Thymus (tissue), 11 donors: ENCODE results near the gene CMKLR1. TPM values are rescaled to one million over a fixed set of nuclear protein-coding genes. Genes with fewer than 3 reads are reported as not detected.

Experiments
- DNase-seq, 9 donors: peaks; one replicate each; pipeline ENCODE4 v3.0.0-alpha.2; 2013; ENCODE audit warnings: low spot score in 9 of 9, low read depth in 6 of 9, missing footprints in 1 of 9
- H3K27ac ChIP-seq, 2 donors: one replicate each; pipeline ENCODE4 v1.5.1; 2013; ENCODE audit warnings: control low read depth in 1 of 2, low read depth in 1 of 2, low read length in 1 of 2, mild to moderate bottlenecking in 1 of 2, moderate library complexity in 1 of 2
- H3K27me3 ChIP-seq, 2 donors: one replicate each; pipeline ENCODE4 v1.5.1; 2013; ENCODE audit warnings: low read length in 1 of 2; ENCODE audit not compliant: control insufficient read depth in 2 of 2, insufficient read depth in 1 of 2
- H3K36me3 ChIP-seq, 2 donors: one replicate each; pipeline ENCODE4 v1.5.1; 2013; ENCODE audit warnings: low read length in 1 of 2, mild to moderate bottlenecking in 1 of 2, moderate library complexity in 1 of 2; ENCODE audit not compliant: control insufficient read depth in 2 of 2, insufficient read depth in 2 of 2
- H3K4me1 ChIP-seq, 2 donors: one replicate each; pipeline ENCODE4 v1.5.1; 2013; ENCODE audit warnings: low read length in 2 of 2; ENCODE audit not compliant: control insufficient read depth in 2 of 2, insufficient read depth in 2 of 2
- H3K4me3 ChIP-seq, 2 donors: one replicate each; pipeline ENCODE4 v1.5.1; 2013; ENCODE audit warnings: low read length in 2 of 2, control low read depth in 1 of 2, mild to moderate bottlenecking in 1 of 2
- H3K9me3 ChIP-seq, 2 donors: one replicate each; pipeline ENCODE4 v1.5.1; 2013; ENCODE audit warnings: low read length in 1 of 2, mild to moderate bottlenecking in 1 of 2; ENCODE audit not compliant: control insufficient read depth in 2 of 2, insufficient read depth in 1 of 2
- WGBS: extraction: QIAGEN DNeasy Blood & Tissue Kit; methylation state at CpG from one replicate; pipeline ENCODE4 v1.1.7; 2013; 5-methylcytosine and 5-hydroxymethylcytosine counted together
- polyA plus RNA-seq: library from polyadenylated mRNA; stranded (reverse); fragments of 200-250 nt; gene quantifications from one replicate; pipeline ENCODE4 v1.2.3, GENCODE V29; 2013
- total RNA-seq: library from RNA; stranded (reverse); fragments of 120-200 nt; gene quantifications from one replicate; pipeline ENCODE4 v1.2.4, GENCODE V29; 2013
- donor health status: healthy.

CMKLR1 gene
- total and polyA plus RNA-seq, 2 donors = 4.4 to 4.5 TPM

DNA sequence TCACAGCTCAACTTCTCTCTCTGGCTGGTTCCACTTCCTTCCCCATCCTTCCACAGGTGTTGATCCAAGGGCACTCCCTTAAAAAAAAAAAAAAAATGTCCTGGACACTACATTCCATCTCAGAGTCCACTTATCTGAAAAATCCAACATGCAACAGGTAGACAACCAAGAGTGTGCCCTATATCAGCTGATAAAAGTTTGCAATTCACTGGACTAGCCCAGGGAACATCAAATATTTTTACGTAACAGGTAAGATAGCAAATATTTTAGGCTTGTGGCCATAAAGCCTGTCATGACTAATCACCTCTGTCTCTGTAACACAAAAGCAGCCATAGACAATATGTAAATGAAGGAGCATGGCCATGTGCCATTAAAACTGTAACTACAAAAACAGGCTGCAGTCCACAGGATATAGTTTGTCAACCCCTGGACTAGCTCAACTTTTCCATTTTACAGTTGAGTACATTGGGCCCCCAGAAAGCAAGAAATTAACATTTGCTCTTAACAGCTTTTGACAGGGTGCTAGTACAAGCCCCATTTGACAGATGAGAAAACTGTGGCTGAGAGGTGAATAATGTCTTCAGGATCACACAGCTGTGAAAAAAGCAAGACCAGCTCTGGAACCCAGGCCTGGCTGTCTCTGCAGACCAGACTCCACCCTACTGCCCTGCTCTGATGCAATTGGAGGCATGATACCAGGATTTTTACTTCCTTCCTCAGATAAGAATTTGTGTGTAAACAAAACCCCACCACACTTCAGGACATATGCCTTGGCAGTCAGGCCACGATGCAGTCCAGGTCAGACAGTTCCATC, 68.9 kb downstream of the CMKLR1 start:
- DNase-seq = no peak
- no peaks in the 10 kb centered on the region for H3K4me1 ChIP-seq
- no peaks in the 10 kb centered on the region for H3K9me3 ChIP-seq
- H3K36me3 ChIP-seq = no peaks in the 10 kb centered on the region
- no peak overlapping the region for H3K27ac ChIP-seq
- no peaks in the 10 kb centered on the region for H3K27me3 ChIP-seq
- 70% methylated on average over 2 of the region's 2 CpGs for WGBS
- H3K4me3 ChIP-seq = no peak overlapping the region

DNA sequence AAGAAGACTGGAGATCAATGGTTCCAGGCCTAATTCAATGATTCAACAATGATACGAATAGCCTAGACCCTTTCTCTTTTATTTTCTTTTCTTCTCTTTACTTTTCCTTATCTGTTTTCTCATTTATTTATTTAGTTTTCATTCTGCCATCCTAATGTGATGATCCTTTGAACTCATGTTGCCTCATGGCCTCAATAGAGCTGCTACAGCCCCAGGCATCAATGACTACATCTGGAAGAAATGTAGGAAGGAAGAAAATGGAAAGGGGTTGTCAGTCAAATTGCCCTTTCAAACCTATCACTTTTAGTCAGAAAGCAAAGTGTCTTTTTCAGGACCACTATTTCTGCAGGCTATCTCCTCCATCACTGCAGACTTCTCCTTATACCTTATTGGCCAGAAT, 69.9 kb downstream of the CMKLR1 start:
- Histone ChIP-seq H3K4me1 (no peaks in the 10 kb centered on the region), H3K27me3 (no peaks in the 10 kb centered on the region), H3K4me3 (no peak overlapping the region), H3K36me3 (no peaks in the 10 kb centered on the region), H3K27ac (no peak overlapping the region), H3K9me3 (no peaks in the 10 kb centered on the region)
- DNase-seq = no peak
- WGBS = 91% methylated on average over 1 of the region's 1 CpG

DNA sequence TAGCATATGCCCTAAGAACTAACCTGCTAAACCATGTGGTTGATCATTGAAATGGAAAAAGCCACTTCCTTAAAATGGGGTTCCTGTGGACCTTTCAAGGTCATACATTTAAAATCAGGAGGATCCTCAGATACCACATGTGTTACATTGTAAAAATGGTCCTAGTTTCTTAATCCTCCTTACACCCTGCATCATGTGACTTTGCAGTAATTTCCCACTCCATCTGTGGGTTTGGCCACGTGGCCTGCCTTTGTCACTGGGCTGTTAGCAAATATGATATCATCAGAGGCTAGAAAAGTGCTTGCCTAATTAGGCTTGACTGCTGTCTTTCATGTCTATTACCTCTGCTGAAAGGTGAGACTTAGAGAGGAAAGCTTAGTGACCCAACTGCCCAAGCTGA, 70.7 kb downstream of the CMKLR1 start:
- no peak for DNase-seq
- Histone ChIP-seq H3K4me1 (no peaks in the 10 kb centered on the region), H3K9me3 (no peaks in the 10 kb centered on the region), H3K27ac (no peak overlapping the region), H3K36me3 (no peaks in the 10 kb centered on the region), H3K4me3 (no peak overlapping the region), H3K27me3 (no peaks in the 10 kb centered on the region)
- WGBS = 33% methylated on average over 1 of the region's 1 CpG

DNA sequence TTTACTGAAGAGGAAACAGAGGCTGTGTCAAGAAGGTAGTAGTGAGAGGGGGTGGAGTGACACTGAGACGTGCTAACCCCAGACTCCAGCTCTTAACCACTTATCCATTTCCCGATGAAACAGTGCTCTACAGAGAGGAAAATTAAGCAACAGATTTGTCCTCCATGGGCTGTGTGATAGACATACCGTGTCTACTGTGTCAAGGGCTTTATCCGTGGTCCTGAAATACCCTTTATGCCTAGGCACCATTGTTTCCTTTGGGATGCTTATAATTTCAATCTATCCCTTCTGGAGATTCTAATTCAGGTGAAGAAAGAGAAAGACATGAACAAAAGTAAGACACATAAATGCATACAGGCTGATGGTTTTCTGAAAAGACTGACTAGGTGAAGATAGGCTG, 71.7 kb downstream of the CMKLR1 start:
- WGBS = 80% methylated on average over 4 of the region's 4 CpGs
- Histone ChIP-seq H3K4me3 (no peak overlapping the region), H3K27ac (no peak overlapping the region), H3K36me3 (no peaks in the 10 kb centered on the region), H3K4me1 (no peaks in the 10 kb centered on the region), H3K27me3 (no peaks in the 10 kb centered on the region), H3K9me3 (no peaks in the 10 kb centered on the region)
- no peak for DNase-seq

DNA sequence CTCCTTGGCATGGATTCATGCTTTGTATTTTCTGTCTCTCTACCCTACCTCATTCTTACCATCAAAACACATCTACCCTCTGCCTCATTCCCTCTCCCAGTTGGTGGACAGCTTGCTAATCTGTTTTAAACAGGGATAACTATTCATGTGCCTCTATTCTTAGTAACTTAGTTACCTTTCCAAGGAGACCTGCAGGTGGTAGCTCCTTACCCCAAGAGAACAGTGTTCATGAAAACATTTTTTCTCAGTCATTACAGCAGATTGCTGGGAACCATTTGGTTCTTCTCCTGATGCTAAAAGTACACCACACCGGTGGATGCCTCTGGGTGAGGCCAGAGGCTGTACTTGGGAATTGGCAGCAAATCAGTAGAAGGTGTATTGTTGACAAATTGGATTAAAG, 73.0 kb downstream of the CMKLR1 start:
- Histone ChIP-seq H3K36me3 (no peaks in the 10 kb centered on the region), H3K4me1 (no peaks in the 10 kb centered on the region), H3K9me3 (no peaks in the 10 kb centered on the region), H3K4me3 (no peak overlapping the region), H3K27ac (no peak overlapping the region), H3K27me3 (no peaks in the 10 kb centered on the region)
- 97% methylated on average over 1 of the region's 1 CpG for WGBS
- DNase-seq = no peak

DNA sequence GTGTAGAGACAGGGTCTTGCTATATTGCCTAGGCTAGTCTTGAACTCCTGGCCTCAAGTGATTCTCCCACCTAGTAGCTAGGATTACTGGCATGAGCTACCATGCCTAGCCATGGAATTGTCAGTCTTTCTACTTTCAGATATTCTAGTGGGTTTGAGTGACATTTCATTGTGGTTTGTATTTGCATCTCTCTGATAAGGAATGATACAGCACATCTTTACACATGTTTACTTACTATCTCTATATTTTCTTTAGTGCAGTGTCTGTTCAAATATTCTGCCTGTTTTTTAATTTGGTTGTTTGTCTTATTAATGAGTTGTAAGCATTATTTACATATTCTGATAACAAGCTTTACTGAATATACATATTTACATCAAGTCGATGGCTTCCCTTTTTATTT, 73.6 kb downstream of the CMKLR1 start:
- no peaks in the 10 kb centered on the region for H3K9me3 ChIP-seq
- DNase-seq = no peak
- no peak overlapping the region for H3K4me3 ChIP-seq
- no peak overlapping the region for H3K27ac ChIP-seq
- WGBS = 97% methylated on average over 1 of the region's 1 CpG
- H3K36me3 ChIP-seq = no peaks in the 10 kb centered on the region
- no peaks in the 10 kb centered on the region for H3K4me1 ChIP-seq
- H3K27me3 ChIP-seq = no peaks in the 10 kb centered on the region

DNA sequence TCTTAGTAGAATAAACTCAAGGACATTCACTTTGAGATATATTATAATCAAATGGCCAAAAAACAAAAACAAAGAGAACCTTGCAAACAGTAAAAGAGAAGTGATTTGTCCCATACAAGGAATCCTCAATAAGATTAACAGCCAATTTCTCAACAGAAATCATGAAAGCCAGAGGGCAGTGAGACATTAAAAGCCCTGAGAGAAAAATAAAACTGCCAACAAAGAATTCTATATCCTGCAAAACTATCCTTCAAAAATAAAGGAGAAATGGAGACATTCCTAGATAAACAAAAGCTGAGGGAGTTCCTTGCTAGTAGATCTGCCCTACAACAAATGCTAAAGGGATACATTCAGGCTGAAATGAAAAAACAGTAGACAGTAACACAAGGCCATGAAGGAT, 78.1 kb downstream of the CMKLR1 start:
- Histone ChIP-seq H3K27me3 (no peaks in the 10 kb centered on the region), H3K4me1 (no peaks in the 10 kb centered on the region), H3K4me3 (no peak overlapping the region), H3K9me3 (no peaks in the 10 kb centered on the region), H3K27ac (no peak overlapping the region), H3K36me3 (no peaks in the 10 kb centered on the region)
- DNase-seq = no peak

DNA sequence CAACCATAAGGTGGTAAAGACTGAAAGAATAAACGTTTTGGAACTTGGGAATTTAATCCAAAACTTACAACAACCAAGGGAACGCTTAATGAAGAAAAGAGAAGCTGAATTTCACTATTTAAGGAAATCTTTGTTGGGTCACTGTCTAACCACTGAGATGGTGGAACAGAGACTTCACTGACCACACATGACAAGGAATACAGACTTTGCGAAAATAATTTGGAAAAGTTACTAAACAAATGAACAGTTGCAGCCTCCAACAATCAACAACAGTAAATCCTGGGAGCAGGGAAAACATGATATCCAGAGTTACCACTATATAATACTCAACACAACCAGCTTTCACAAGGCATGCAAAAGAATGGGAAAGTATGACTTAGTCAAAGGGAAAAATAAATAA, 79.1 kb downstream of the CMKLR1 start:
- Histone ChIP-seq H3K27me3 (no peaks in the 10 kb centered on the region), H3K4me1 (no peaks in the 10 kb centered on the region), H3K9me3 (no peaks in the 10 kb centered on the region), H3K4me3 (no peak overlapping the region), H3K27ac (no peak overlapping the region), H3K36me3 (no peaks in the 10 kb centered on the region)
- 53% methylated on average over 3 of the region's 3 CpGs for WGBS
- no peak for DNase-seq

DNA sequence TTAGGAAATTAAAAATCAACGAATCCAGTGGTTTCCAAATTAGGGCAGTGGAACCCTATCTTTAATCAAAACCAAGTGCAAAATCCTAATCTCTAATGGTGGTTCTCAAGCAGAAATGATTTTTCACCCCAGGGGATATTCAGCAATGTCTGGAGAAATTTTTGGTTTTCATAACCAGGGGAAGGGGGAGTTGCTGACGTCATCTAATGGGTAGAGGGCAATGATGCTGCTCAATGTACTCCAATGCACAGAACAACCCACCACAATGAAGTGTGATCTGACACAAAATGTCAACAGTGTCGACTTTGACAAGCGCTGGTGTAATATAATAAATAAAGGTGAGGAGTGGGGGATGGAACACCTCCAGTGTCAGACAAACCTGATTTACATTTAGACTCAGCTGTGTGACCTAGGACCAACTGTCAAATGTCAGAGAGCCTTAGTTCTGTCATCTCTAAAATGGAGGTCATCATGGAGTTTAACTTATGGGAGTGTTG, 81.5 kb downstream of the CMKLR1 start:
- H3K27me3 ChIP-seq = no peaks in the 10 kb centered on the region
- no peaks in the 10 kb centered on the region for H3K9me3 ChIP-seq
- 96% methylated on average over 4 of the region's 4 CpGs for WGBS

More for the DNA sequence above, 81.5 kb downstream of the CMKLR1 start:
- Histone ChIP-seq H3K27ac (no peak overlapping the region), H3K4me1 (no peaks in the 10 kb centered on the region), H3K4me3 (no peak overlapping the region), H3K36me3 (no peaks in the 10 kb centered on the region)
- DNase-seq = no peak
